Measurements from ENCODE around the gene MCOLN2.

The MCOLN2 gene

DNA sequence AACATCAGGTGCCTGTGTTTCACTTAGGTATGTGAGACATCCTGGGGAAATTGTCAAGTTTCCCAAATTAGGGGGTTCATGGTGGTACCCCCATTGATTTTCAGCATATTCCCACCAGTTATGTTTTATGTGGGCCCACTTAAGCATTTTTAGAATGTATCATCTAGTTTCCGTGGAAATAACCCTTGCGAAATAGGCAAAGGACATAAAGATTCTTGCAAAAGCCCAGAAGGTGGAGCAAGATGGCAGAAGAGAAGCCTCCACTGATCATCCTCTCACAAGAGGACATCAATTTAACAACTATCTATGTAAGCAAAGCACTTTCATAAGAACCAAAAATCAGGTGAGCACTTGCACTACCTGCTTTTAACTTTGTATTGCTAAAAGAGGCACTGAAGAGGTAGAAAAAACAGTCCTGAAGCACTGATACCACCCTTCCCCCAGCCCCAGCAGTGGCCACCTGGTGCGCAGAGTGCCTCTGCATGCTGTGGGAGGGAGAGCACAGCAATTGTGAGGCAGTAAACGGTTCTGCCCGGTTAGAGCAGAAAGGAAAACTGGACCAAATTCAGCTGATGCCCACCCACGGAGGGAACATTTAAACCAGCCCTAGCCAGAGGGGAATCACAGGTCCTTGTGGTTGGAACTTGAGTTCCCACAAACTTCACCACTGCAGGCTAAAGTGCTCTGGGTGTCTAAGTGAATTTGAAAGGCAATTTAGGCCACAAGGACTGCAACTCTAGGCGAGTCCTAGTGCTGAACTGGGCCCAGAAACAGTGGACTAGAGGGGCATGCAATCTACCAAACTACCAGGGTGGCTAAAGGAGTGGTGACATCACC is 23.2 kb downstream of the MCOLN2 start:
- Histone ChIP-seq H3K27ac (ENCODE audit: low read depth, low read length, poor library complexity, severe bottlenecking) (peak overlapping the region; percentile 42), H3K27me3 (ENCODE audit: insufficient read depth, low read length) (no peaks in the 10 kb centered on the region), H3K79me2 (ENCODE audit: insufficient read depth, low read length) (peaks cover 44% of the 10 kb centered on the region), H3K9me3 (ENCODE audit: low read length) (no peaks in the 10 kb centered on the region), H2AFZ (ENCODE audit: low read length) (no peak overlapping the region), H3K4me3 (ENCODE audit: low read depth, low read length, poor library complexity, severe bottlenecking) (no peak overlapping the region), H3K4me1 (ENCODE audit: insufficient read depth, low read length, severe bottlenecking) (peaks cover 43% of the 10 kb centered on the region), H4K20me1 (ENCODE audit: insufficient read depth, low read length) (no peaks in the 10 kb centered on the region), H3F3A (ENCODE audit: insufficient read depth, low read length) (no peaks in the 10 kb centered on the region), H3K4me2 (ENCODE audit: low read length) (no peak overlapping the region; the same call in 1 of the 2 replicates), H3K9ac (ENCODE audit: low read length) (no peak overlapping the region), H3K9me2 (ENCODE audit: low read depth, low read length) (no peaks in the 10 kb centered on the region), H3K36me3 (ENCODE audit: insufficient read depth, low read length) (peaks cover 15% of the 10 kb centered on the region)
- no peak for TF ChIP-seq EZH2 (IDR thresholded peaks at IDR 0.05; ENCODE audit: borderline replicate concordance, low read length)
- TF ChIP-seq, protein P1, sequence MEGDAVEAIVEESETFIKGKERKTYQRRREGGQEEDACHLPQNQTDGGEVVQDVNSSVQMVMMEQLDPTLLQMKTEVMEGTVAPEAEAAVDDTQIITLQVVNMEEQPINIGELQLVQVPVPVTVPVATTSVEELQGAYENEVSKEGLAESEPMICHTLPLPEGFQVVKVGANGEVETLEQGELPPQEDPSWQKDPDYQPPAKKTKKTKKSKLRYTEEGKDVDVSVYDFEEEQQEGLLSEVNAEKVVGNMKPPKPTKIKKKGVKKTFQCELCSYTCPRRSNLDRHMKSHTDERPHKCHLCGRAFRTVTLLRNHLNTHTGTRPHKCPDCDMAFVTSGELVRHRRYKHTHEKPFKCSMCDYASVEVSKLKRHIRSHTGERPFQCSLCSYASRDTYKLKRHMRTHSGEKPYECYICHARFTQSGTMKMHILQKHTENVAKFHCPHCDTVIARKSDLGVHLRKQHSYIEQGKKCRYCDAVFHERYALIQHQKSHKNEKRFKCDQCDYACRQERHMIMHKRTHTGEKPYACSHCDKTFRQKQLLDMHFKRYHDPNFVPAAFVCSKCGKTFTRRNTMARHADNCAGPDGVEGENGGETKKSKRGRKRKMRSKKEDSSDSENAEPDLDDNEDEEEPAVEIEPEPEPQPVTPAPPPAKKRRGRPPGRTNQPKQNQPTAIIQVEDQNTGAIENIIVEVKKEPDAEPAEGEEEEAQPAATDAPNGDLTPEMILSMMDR (IDR thresholded peaks at IDR 0.05; ENCODE audit: low read length): no peak; the same call in 1 of the 2 replicates

- H3K79me2 ChIP-seq (ENCODE audit: insufficient read depth, low read length): peaks cover 32% of the 10 kb centered on the region
These were observed 24.4 kb downstream of the MCOLN2 start for GRCh38 chr1:84972377-84972987.

DNA sequence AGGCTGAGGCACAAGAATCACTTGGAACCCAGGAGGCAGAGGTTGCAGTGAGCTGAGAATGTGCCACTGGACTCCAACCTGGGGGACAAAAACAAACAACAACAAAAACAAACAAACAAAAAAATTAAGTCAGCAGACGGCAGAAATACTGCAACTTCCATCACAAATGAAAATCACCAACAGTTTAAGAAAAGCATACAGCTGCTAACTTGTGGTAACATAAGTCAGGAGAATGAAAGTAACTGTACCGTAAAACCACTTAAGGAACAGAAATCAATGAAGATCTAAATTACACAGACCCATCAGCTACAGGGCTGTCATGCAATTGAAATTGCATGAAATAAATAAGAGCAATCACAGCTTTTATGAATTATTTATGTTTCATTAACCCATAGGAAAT is 25.0 kb downstream of the MCOLN2 start:
- peak overlapping the region; percentile 39; the same call in 1 of the 2 replicates for H3K4me2 ChIP-seq (ENCODE audit: low read length)
- no peaks in the 10 kb centered on the region for H3K9me3 ChIP-seq (ENCODE audit: low read length)
- H3K9me2 ChIP-seq (ENCODE audit: low read depth, low read length): no peaks in the 10 kb centered on the region
- H3K4me3 ChIP-seq (ENCODE audit: low read depth, low read length, poor library complexity, severe bottlenecking): no peak overlapping the region
- H3K79me2 ChIP-seq (ENCODE audit: insufficient read depth, low read length): peaks cover 27% of the 10 kb centered on the region
- H2AFZ ChIP-seq (ENCODE audit: low read length): no peak overlapping the region
- no peak for TF ChIP-seq EZH2 (IDR thresholded peaks at IDR 0.05; ENCODE audit: borderline replicate concordance, low read length)
- TF ChIP-seq, protein P1 (IDR thresholded peaks at IDR 0.05; ENCODE audit: low read length): no peak
- H3K9ac ChIP-seq (ENCODE audit: low read length): no peak overlapping the region; the same call in 1 of the 2 replicates
- H3K36me3 ChIP-seq (ENCODE audit: insufficient read depth, low read length): peaks cover 21% of the 10 kb centered on the region
- H3K27me3 ChIP-seq (ENCODE audit: insufficient read depth, low read length): no peaks in the 10 kb centered on the region
- no peaks in the 10 kb centered on the region for H3F3A ChIP-seq (ENCODE audit: insufficient read depth, low read length)
- no peaks in the 10 kb centered on the region for H4K20me1 ChIP-seq (ENCODE audit: insufficient read depth, low read length)
- H3K4me1 ChIP-seq (ENCODE audit: insufficient read depth, low read length, severe bottlenecking): peaks cover 43% of the 10 kb centered on the region
- peak overlapping the region; percentile 47 for H3K27ac ChIP-seq (ENCODE audit: low read depth, low read length, poor library complexity, severe bottlenecking)

More at GRCh38 chr1:84972377-84972987, 24.4 kb downstream of the MCOLN2 start:
- H3K27ac ChIP-seq (ENCODE audit: low read depth, low read length, poor library complexity, severe bottlenecking): peak overlapping the region; percentile 47
- no peaks in the 10 kb centered on the region for H3K27me3 ChIP-seq (ENCODE audit: insufficient read depth, low read length)
- H3K4me1 ChIP-seq (ENCODE audit: insufficient read depth, low read length, severe bottlenecking): peaks cover 43% of the 10 kb centered on the region
- no peak for TF ChIP-seq EZH2 (IDR thresholded peaks at IDR 0.05; ENCODE audit: borderline replicate concordance, low read length)
- TF ChIP-seq, protein P1 (IDR thresholded peaks at IDR 0.05; ENCODE audit: low read length): no peak
- no peaks in the 10 kb centered on the region for H3K9me2 ChIP-seq (ENCODE audit: low read depth, low read length)
- H3K4me3 ChIP-seq (ENCODE audit: low read depth, low read length, poor library complexity, severe bottlenecking): no peak overlapping the region
- no peaks in the 10 kb centered on the region for H3F3A ChIP-seq (ENCODE audit: insufficient read depth, low read length)
- no peak overlapping the region for H2AFZ ChIP-seq (ENCODE audit: low read length)
- peaks cover 18% of the 10 kb centered on the region for H3K36me3 ChIP-seq (ENCODE audit: insufficient read depth, low read length)
- no peaks in the 10 kb centered on the region for H3K9me3 ChIP-seq (ENCODE audit: low read length)
- H3K9ac ChIP-seq (ENCODE audit: low read length): peak overlapping the region; percentile 30; the same call in 1 of the 2 replicates
- no peaks in the 10 kb centered on the region for H4K20me1 ChIP-seq (ENCODE audit: insufficient read depth, low read length)
- peak overlapping the region; percentile 39; the same call in 1 of the 2 replicates for H3K4me2 ChIP-seq (ENCODE audit: low read length)
